KBM-7 (cell line): ENCODE measurements around the gene MYO16.
A peak's percentile ranks its signal among the peaks of the same experiment; 100 is the strongest.
"Not testable (repeated sequence)": the region's sequence is repeated elsewhere in the genome, so short reads cannot be mapped to it uniquely, and the experiment has no call there.

Experiments used
- DNase-seq: peaks from one replicate; pipeline ENCODE4 v3.0.0-alpha.2; 2015
- in situ Hi-C: fragments of 300-500 bp; cut with MboI; formaldehyde crosslinking; loops from 2 replicates; pipeline ENCODE4 v1.14.3; 2020; ENCODE audit warnings: low sequenced_read_pairs, low pct_unique_long_range_greater_than_20kb, mixed read lengths

MYO16 gene

GRCh38 chr13:108851660-108852059, 222.2 kb downstream of the MYO16 start:
- in situ Hi-C loops, result no loop called here
- no peak for DNase-seq

GRCh38 chr13:108853031-108853430, 223.6 kb downstream of the MYO16 start:
- no peak for DNase-seq
- in situ Hi-C loops, result no loop called here

- in situ Hi-C loops, result no loop called here
- no peak for DNase-seq
Observed at GRCh38 chr13:108855737-108856387, 226.5 kb downstream of the MYO16 start.

GRCh38 chr13:108858676-108859075, 229.3 kb downstream of the MYO16 start:
- DNase-seq, result no peak
- in situ Hi-C loops, result no loop called here

GRCh38 chr13:108859197-108860012, 230.0 kb downstream of the MYO16 start:
- DNase-seq, result no peak
- in situ Hi-C loops, result no loop called here

GRCh38 chr13:108860418-108860817, 231.0 kb downstream of the MYO16 start:
- in situ Hi-C loops, result no loop called here
- no peak for DNase-seq

- in situ Hi-C loops, result loop anchor here (25.0 kb wide), 1 partner anchor 540 kb away; no protein-coding TSS in a partner anchor
- DNase-seq, result no peak
Observed at GRCh38 chr13:108877300-108877699, 247.9 kb downstream of the MYO16 start.

GRCh38 chr13:108878732-108879131, 249.3 kb downstream of the MYO16 start:
- in situ Hi-C loops, result loop anchor here (25.0 kb wide), 1 partner anchor 541 kb away; no protein-coding TSS in a partner anchor
- DNase-seq, result no peak

- in situ Hi-C loops, result loop anchor here (25.0 kb wide), 1 partner anchor 552 kb away; no protein-coding TSS in a partner anchor
- no peak for DNase-seq
Observed at GRCh38 chr13:108889324-108889984, 260.0 kb downstream of the MYO16 start.

GRCh38 chr13:108895220-108895704, 265.9 kb downstream of the MYO16 start:
- in situ Hi-C loops, result loop anchor here (25.0 kb wide), 1 partner anchor 558 kb away; no protein-coding TSS in a partner anchor
- DNase-seq, result peak; percentile 40

GRCh38 chr13:108897955-108898354, 268.5 kb downstream of the MYO16 start:
- in situ Hi-C loops, result loop anchor here (25.0 kb wide), 1 partner anchor 561 kb away; no protein-coding TSS in a partner anchor
- peak; percentile 34 for DNase-seq

- DNase-seq, result no peak
- in situ Hi-C loops, result no loop called here
Observed at GRCh38 chr13:108902405-108903155, 273.2 kb downstream of the MYO16 start.

GRCh38 chr13:108903613-108904012, 274.2 kb downstream of the MYO16 start:
- DNase-seq, result no peak
- in situ Hi-C loops, result no loop called here

GRCh38 chr13:108911807-108912206, 282.4 kb downstream of the MYO16 start:
- in situ Hi-C loops, result no loop called here
- DNase-seq, result no peak

- in situ Hi-C loops, result not testable (repeated sequence)
- DNase-seq, result peak; percentile 58
Observed at GRCh38 chr13:108913731-108914130, 284.3 kb downstream of the MYO16 start.

GRCh38 chr13:108915095-108915633, 285.8 kb downstream of the MYO16 start:
- DNase-seq, result peak; percentile 49
- in situ Hi-C loops, result no loop called here

GRCh38 chr13:108915634-108916512, 286.5 kb downstream of the MYO16 start:
- in situ Hi-C loops, result no loop called here
- DNase-seq, result peak; percentile 70

GRCh38 chr13:108917581-108917980, 288.2 kb downstream of the MYO16 start:
- DNase-seq, result no peak
- in situ Hi-C loops, result no loop called here
